Measurements from ENCODE around the gene SLC25A21.
"Not testable (repeated sequence)": the region's sequence is repeated elsewhere in the genome, so short reads cannot be mapped to it uniquely, and the experiment has no call there.

Gene SLC25A21

DNA sequence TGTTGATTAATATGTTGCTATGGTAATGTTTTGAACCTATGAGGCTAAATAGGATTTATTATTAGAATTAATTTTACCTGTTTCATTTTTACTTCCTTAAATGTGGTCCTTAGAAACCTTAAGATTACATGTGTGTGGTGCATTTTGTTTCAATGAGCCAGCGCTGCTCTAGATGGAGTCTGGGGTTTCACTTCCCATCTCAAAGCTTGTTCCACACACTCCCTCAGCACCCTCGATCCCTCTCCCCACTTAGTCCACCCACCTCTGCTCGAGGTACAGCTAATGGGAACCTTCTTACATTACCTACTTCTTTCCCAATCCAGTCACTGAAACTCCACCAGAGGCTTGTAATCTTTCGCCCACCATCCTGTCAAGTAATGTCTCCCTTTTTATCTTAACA, 305.5 kb downstream of the SLC25A21 start:
- no peak for DNase-seq (ENCODE audit: low read depth in 2 of 2)

DNA sequence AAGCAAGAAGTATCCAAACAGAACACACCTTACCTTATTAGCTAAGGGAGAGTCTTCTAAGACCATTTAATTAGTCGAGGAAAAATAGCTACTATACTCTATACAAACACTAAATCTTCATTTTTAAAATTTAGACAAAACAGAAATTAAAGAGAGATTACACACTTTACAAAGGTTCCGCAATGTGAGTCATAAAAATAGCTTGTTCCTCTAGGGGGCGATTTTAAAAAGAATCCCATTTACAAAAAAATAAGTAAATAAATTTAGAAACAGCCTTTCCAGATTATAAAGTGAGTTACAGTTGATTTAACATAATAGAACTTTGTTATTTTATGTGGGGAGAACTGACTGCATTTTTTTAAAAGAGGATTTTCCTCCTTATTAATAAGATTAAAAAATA, 309.1 kb downstream of the SLC25A21 start:
- DNase-seq (ENCODE audit: low read depth in 2 of 2): no peak

DNA sequence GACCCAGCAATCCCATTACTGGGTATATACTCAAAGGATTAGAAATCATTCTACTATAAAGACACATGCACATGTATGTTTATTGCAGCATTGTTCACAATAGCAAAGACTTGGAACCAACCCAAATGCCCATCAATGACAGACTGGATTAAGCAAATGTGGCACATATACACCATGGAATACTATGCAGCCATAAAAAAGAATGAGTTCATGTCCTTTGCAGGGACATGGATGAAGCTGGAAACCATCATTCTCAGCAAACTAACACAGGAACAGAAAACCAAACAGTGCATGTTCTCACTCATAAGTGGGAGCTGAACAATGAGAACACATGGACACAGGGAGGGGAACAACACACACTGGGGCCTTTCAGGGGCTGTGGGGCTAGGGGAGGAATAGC, 310.2 kb downstream of the SLC25A21 start:
- not testable (repeated sequence) for DNase-seq (ENCODE audit: low read depth in 2 of 2)

DNA sequence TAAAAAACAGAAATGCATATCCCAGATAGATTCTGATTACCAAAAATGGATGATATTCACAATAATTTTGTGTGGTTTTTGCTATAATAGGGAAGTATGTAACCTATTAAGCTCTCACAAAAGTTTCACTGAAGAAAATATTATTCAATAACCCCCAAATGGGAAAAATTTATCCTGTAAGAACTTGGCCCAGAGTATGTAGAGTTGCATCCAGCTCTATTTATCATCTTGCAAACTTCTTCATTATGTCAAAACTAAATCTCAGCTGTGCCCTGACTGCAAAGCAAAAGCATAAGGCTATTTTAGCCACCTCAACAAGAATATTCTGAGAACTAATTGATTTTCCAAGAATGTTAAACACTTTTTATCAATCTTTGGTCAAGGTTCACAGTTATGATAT, 311.6 kb downstream of the SLC25A21 start:
- no peak for DNase-seq (ENCODE audit: low read depth in 2 of 2)

DNA sequence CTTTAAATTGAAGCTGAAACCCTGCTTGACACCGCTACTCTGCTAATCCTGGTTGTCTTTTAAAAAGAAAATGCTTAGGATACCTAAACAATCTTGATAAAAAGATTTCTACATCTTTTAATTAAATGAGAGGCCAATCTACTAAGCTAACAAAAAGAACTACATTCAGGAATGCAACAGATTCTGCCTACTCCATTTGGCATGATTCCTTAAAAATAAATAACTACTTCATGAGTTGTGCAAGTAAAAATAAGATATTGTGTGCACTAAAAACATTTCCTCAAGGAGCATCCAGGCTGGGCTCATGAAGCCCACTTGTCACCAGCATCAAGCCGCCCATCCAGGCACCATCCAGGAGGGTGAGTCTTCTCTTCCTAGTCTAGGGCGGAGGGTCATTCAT, 313.3 kb downstream of the SLC25A21 start:
- DNase-seq (ENCODE audit: low read depth in 2 of 2): no peak

DNA sequence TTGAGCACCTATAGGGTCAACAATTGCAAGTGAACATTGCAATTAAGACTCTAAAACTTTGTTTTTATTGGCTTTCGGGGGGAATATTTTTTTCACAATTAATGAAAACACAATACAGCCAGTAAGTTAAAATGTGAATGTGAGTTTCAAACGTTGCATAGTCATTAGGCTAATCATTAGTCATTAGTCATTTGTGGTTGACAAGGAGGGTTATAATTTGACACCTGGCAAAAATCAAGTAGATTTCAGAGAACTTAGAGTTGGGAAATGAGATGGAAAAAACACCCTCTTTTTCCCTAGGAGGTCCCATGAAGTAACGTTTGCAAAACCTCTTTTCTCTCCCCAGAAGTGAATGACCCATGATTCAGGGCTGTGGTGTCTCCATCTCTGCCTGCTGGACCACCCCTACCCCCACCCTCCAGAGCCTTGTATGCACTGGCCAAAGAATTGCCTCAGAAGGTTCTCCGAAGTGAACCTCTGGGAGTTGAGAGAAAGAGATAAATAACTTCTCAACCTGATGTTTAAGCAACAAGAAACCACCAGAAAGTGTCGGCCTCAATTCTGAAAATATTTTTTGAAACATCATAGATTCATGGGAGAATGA, 314.5 kb downstream of the SLC25A21 start:
- no peak for DNase-seq (ENCODE audit: low read depth in 2 of 2)

DNA sequence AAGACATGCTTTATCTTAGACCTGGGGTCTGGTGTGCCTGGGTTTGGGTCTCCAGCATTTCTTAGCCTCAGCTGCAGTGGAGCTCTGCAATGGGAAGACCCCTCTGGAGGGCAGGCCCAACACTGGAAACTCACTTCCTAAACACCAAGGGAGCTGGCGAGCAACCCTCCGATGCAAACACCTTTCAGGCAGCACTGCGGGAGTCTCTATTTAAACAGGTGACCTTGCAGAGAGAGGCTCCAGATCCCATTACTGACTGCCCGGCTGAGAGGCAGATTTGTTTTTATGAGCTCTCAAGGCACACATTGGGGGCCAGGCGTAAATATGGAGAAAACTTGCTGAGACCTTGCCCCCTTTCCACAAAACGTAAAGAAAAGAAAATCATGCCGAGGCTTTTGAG, 315.3 kb downstream of the SLC25A21 start:
- no peak for DNase-seq (ENCODE audit: low read depth in 2 of 2)

DNA sequence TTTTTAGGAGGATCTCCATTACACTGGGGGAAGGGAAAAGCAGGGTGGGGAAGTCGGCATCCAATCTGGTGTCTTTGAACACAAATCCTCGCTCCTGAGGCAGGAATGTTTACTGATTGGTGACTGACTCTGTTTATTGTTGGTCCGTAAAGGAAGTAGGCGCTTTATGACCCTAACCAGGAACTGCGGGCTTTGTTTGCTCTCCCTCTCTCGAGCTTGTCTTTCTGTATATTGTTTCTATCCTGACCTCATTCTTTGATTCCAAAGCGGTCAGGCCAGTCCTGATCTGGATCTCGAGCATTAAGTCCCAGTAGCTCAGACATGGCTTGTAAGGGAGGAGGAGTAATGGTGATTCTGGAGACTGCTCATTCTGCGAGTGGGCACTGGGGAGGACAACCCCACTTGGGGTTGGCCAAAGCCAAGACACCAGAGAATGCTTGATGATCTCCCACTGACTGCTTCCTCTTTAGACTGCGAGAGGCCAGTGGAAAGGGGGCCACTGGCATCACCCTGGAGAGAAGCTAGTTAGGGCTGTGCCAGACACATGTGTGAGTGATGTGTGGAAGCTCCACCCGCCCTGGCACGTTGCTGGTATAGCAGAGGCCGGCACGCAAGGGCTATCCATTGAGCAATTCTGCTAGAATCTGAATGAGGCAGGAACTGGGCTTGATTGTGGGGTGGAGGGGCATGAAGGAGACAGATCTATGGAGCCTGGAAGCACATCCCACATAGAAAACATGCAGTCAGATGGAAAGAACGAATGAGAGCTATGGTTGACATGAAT, 316.1 kb downstream of the SLC25A21 start:
- DNase-seq (ENCODE audit: low read depth in 2 of 2): no peak

DNA sequence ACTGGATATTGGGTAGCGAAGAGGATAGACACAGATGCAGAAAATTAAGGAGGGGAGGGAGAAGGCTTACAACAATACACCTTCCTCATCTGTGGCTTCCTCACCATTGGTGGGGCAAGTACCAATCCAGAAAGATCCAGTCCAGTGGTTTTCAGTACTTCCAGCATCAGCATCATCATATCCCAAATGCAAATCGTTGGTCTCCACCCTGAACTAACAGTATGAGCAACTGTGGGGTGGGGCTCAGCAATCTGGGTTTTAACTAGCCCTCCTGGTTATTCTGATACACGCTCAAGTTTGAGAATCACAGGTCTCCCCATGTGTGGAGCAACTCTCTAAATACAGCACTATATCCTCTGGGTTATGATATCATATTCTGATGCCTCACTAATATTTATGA, 317.0 kb downstream of the SLC25A21 start:
- DNase-seq (ENCODE audit: low read depth in 2 of 2): no peak

DNA sequence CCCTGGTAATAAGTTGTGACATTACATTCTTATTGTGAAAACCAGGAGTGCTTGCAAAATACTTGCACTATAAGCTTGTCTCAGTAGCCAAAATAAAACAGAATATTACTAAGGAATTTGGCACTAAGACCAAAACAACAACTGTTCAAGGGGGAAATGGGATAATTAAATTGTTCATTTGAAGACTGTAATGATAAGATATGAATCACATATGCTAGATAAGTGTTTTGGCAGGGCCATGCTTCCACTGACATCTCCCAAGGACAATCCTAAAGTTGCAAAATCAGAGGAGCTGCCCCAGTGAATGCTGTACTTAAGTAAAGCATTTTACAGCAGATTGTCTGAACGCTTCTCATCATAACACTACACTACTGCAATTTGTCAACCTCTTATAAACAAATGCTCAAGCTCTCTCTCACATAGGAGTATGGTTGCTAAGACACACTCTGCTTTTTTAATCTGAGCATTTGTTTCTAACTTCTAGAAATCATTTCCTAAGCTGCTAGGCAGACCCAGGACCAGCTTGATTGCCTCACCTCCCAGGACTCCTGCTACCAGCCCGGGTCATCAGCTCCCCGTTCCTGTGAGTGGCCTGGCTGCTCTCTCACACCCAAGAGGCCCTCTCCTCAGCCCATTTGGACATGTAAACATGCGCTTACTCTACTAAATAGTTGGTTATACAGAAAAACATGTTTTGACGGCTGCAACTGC, 319.3 kb downstream of the SLC25A21 start:
- no peak for DNase-seq (ENCODE audit: low read depth in 2 of 2)

DNA sequence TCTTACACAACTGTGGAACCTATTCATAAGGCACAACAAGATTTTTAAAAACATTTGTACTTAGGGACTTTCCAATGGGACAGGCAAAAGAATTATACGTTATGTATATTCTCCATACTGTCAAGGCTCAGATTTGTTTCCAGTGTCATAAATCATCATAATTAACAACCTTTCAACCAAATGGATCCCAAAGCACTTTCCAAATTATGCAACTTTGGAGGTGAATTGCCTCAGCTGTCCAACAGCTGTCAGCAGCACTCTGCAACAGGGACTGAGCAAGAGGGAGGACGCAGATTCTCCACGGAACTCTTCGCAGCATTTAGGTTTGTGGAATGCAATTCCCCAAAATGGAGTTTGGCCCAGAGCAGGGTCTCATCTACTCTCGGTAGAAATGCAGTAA, 324.2 kb downstream of the SLC25A21 start:
- DNase-seq (ENCODE audit: low read depth in 2 of 2): no peak

DNA sequence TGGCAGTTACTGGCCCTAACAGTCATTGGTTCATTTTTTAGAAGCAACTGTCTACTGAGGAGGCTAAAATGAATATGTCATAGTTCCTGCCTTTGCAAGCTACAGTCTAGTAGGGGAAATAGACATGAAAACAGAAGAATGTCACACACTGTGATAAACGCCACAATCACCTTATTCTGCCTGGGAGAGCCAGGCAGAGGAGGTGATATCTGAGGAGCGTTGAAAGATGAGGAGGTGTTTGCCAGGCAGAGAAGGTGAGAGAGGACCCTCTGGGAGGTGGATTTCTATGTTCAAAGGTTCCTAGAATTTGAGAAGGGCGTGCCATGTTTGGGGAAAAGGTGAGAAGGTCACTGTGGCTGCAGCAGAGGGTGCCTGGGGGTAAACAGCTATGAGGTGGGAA, 325.0 kb downstream of the SLC25A21 start:
- no peak for DNase-seq (ENCODE audit: low read depth in 2 of 2)

DNA sequence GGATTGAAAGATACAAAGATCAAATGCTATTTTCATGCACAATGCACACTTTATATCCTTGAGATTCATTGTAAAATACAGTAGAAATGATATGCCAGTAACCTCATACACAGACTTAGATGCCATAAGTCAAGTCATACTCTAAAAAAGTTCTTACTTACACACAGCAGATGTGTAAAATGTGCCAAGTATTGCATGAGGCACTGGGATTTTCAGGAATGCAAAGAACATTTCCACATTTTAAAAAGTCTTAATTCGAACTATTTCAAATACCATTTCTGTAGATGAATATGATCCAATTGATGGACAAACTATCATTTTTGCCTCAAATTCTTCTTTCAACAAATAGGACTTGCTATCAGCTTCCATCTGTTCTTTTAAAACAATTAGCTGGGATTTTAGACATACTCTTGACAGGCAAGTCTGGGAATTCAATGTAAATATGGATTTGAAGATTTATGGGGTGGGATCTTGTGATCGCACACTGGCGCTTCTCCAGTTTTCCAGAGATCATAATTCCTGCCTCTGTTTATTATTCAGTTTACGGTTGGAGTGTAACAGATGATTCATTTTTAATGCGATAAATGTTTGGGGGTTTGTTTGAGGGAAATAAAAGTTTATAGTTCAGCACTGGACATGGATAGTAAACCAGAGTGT, 326.9 kb downstream of the SLC25A21 start:
- no peak for DNase-seq (ENCODE audit: low read depth in 2 of 2)

DNA sequence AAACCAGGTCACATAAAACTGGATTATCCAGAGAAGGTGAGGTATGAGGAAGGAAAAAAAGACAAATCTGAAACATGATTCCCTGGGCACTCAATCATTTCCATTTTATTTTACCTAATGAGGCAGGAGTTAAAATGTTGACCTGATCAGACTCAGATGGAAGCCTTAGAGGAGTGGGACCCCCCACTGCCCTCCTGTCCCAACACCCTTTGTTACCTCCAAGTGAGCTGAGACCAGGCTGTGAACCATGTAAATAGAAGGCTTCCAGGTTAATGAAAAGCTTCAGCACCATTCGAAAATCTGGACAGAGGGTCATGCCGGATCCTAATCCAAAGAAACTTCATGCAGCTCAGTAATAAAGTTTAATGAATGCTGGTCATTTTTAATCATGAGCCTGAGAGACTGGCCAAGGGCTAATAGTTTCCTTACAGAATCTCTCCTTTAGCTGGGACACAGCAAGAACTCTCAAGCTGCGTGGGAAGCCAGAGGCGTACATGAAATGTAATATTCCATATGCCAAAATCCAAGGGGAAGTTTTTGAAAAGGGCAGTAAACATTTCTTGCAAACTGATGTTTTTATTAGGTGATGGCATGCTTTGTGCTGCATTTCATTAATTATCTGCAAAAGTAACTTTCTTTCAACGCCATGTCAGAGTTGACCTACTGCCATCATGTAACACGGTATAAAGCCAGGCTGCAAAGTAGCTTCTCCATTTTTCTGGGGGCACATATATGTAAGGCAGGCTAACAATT, 327.8 kb downstream of the SLC25A21 start:
- DNase-seq (ENCODE audit: low read depth in 2 of 2): no peak

DNA sequence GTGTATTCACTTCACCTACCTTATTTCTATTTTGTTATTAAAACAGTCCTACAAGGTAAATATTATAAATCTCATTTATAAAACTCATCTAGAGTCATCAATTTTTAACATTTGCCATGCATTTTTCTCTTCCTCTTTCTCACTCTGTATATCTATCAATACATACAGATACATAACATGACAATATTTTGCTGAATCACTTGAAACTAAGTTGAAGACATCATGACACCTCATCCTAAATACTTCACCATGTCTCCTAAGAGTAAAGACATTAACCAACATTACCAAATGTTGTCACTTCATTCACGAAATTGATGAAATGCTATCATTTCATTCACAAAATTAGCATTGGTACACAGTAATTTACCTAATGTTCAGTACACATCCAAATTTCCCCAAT, 329.0 kb downstream of the SLC25A21 start:
- DNase-seq (ENCODE audit: low read depth in 2 of 2): no peak

DNA sequence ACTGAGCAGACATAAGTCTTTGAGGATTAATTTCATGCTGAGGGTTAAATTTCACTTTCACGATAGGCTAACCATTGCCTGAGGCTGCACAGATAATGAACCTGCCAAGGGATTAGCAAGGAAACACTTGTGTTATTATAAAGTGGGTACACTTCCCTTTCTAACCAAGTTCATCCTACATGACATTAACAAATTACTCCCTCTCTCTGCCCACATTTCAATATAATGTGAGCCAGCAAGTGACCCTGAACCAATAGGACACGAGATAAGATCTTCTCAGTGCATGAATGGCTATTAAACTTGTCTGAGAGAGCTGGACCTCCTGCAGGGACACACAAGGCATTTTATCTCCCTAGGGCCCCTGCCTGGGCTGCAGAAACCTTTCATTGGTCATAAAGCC, 337.3 kb downstream of the SLC25A21 start:
- DNase-seq (ENCODE audit: low read depth in 2 of 2): no peak

DNA sequence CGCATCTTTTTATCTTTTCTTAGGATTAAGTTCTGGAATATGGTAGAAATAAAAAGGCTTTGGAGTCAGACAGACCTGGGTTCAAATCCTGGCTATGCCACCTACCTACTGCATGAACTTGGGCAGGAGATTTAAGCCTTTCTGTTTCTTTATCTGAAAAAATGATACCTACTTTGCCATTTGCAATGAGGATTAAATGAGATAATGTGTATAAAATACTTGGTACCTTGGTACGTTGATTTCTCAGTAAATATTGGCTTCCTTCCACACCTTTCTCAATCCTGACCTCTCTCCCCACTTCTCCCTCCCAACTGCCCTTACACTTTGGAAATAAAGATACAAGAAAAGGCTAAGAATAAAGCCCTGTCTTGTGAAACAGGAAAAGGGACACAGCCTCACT, 338.1 kb downstream of the SLC25A21 start:
- no peak for DNase-seq (ENCODE audit: low read depth in 2 of 2)

DNA sequence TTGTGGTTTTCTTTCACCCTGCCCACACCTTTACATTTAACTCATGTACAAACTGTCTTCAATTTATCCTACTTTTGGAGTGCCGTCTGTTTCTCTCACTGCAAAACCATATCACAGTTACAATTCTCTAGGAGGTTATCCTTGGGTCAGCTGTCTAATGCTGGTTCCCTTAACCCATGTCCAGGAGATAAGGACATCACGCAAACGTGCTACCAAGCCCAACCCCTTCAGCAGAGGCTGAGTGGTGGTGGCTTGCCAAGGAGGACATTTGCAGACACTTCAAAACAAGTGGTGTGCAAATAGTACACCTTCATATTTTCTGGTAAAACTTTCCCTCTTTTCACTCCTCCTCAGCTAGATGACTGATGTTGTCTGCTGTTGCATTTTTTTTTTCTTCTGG, 342.9 kb downstream of the SLC25A21 start:
- no peak for DNase-seq (ENCODE audit: low read depth in 2 of 2)

DNA sequence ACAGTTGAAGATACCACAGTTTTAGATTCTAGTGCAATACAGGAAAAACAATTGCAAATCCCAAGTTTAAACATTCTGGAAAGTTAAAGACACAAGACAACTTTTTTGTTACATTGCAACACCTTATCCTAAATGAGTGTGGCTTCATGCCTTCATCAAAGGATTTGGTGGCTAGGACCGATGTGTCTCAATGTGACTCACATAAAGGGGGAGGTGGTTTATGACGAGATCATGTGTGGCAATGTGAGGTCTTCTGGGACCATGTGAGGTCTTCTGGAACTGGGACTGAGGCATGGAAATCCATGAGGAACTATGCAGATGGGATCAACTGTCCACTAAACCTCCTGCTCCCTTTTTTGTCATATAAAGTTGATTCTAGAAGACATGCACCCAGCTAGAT, 344.5 kb downstream of the SLC25A21 start:
- DNase-seq (ENCODE audit: low read depth in 2 of 2): no peak

DNA sequence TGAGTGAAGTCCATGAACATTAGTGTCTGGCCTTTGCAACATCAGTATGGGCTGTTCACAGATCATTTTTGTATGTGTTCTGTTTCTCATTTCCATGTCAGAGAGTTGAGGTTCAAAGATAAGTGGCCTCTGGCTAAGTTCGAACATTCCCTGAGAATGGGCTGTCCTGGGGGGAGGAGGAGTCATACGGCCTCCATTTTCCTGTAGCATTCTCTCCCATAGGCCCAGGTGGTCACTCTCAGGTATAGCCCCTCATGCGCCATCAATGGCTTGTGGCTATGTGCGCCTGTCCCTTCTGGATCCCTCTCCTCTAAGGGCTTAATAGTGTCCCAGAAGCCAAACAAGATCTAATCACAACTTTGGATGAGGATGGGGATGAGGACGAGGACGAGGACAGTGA, 345.8 kb downstream of the SLC25A21 start:
- DNase-seq (ENCODE audit: low read depth in 2 of 2): no peak

DNA sequence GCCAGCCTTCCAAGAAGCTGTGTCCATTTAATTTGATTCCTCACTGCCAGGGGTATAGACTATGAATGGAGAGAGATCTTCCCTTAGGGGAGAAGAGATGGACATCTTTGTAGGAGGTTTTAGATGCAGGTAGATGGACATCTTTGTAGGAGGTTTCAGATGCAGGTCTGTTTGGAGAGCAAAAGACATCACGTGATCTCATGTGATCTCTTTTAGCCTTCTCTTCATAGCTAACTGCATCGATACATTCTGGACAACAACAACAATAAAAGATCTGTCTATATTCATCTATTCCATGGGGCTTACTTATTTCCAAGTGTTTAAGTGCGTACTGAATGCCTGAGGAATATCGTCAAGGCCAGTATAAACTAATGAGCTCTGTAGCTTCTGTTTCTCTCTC, 347.6 kb downstream of the SLC25A21 start:
- no peak for DNase-seq (ENCODE audit: low read depth in 2 of 2)

DNA sequence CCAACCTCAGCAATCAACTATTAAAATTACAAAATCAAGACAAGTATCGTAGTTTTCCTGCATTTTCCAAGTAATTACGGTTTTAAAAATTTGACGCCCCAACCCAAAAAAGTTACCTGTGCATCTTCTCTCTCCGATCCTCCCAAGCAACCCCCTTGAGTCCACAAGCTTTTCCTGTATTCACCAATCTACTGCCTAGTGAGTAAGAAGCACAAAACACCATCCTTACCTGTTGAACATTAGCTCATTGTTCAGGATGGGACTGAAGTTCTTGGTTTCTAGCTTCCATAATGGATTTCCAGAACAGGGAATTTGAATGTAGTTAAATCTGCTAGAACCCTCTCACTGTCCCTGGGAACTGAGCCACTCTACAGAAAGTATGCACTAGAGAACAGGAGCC, 348.8 kb downstream of the SLC25A21 start:
- DNase-seq (ENCODE audit: low read depth in 2 of 2): no peak

All from stimulated activated CD4-positive, alpha-beta T cell treated with anti-CD3 and anti-CD28 coated beads, Interleukin-1b, Interleukin-23, amount 100 ng/mL, for 1 hour (primary cell).